HepG2 (cell line): ENCODE results near the gene VPS13D. TPM values are rescaled to one million over a fixed set of nuclear protein-coding genes. Genes with fewer than 3 reads are reported as not detected.

ENCODE experiments used
- CBFB ChIP-seq: sonication (generic); formaldehyde crosslinking; IDR thresholded peaks from 2 replicates; pipeline ENCODE4 v1.4.0; 2020; ENCODE audit warnings: missing genetic modification reagents
- FOXJ3 ChIP-seq: sonication (generic); formaldehyde crosslinking; IDR thresholded peaks from 2 replicates; pipeline ENCODE4 v1.4.0; 2020; ENCODE audit warnings: missing genetic modification reagents, mild to moderate bottlenecking, borderline replicate concordance
- KDM5B ChIP-seq: sonication (generic); formaldehyde crosslinking; IDR thresholded peaks from 2 replicates; pipeline ENCODE4 v1.4.0; 2020; ENCODE audit warnings: missing genetic modification reagents, mild to moderate bottlenecking, borderline replicate concordance
- SALL2 ChIP-seq: sonication (generic); formaldehyde crosslinking; IDR thresholded peaks from 2 replicates; pipeline ENCODE4 v1.8.1; 2023; ENCODE audit warnings: mild to moderate bottlenecking, missing genetic modification reagents, inconsistent platforms
- SIN3B ChIP-seq: fragments of 150-350 bp; IDR thresholded peaks from 2 replicates; pipeline ENCODE4 v1.6.1; 2014; ENCODE audit warnings: low read length
- ZNF34 ChIP-seq: sonication (generic); formaldehyde crosslinking; IDR thresholded peaks from 2 replicates; pipeline ENCODE4 v1.4.0; 2020; ENCODE audit warnings: mild to moderate bottlenecking, missing genetic modification reagents, borderline replicate concordance
- ZNF546 ChIP-seq: sonication (generic); formaldehyde crosslinking; conservative IDR thresholded peaks from 2 replicates; pipeline ENCODE4 v1.8.1; 2023; ENCODE audit warnings: mild to moderate bottlenecking, missing genetic modification reagents
- ZNF605 ChIP-seq: sonication (generic); formaldehyde crosslinking; IDR thresholded peaks from 2 replicates; pipeline ENCODE4 v1.8.0; 2022; ENCODE audit warnings: mild to moderate bottlenecking, missing genetic modification reagents
- ZSCAN12 ChIP-seq: sonication (generic); formaldehyde crosslinking; IDR thresholded peaks from 2 replicates; pipeline ENCODE4 v1.9.0; 2021; ENCODE audit warnings: mild to moderate bottlenecking, missing genetic modification reagents
- ZSCAN20 ChIP-seq: sonication (generic); formaldehyde crosslinking; IDR thresholded peaks from 2 replicates; pipeline ENCODE4 v1.4.0; 2020; ENCODE audit warnings: missing genetic modification reagents, mild to moderate bottlenecking, borderline replicate concordance
- polyA plus RNA-seq, 8 experiments: library from polyadenylated mRNA; depleted of rRNA in 3 of 8; stranded (reverse) in 7 of 8; unstranded in 1 of 8; fragments of >200 nt; fragmentation: Illumina TruSeq in 4 of 8; extraction: Trizol in 4 of 8; gene quantifications; 2 replicates each; pipeline versions ENCODE4 v1.2.1 to v1.2.3, GENCODE V29; 2011 to 2016; ENCODE audit warnings: low read depth in 4 of 8, missing spikeins in 1 of 8, mixed read lengths in 1 of 8; ENCODE audit not compliant: insufficient read depth in 1 of 8
- total RNA-seq, 5 experiments: library from RNA; depleted of rRNA; stranded (reverse); fragments of >200 nt; fragmentation: Illumina TruSeq; extraction: Trizol; gene quantifications; 2 replicates each; pipeline ENCODE4 v1.2.3, GENCODE V29; 2016; ENCODE audit warnings: low read depth in 1 of 5
- TF ChIP-seq, protein P1 (sequence below): sonication (generic); formaldehyde crosslinking; conservative IDR thresholded peaks from 2 replicates; pipeline ENCODE4 v1.4.0; 2020; ENCODE audit warnings: mild to moderate bottlenecking, missing genetic modification reagents, moderate library complexity
- TF ChIP-seq, protein P2 (sequence below): sonication (generic); formaldehyde crosslinking; conservative IDR thresholded peaks from 2 replicates; pipeline ENCODE4 v1.4.0; 2020; ENCODE audit warnings: missing genetic modification reagents
- TF ChIP-seq, protein P3 (sequence below): sonication (generic); formaldehyde crosslinking; IDR thresholded peaks from 2 replicates; pipeline ENCODE4 v1.4.0; 2020; ENCODE audit warnings: missing genetic modification reagents
- TF ChIP-seq, protein P4 (sequence below): sonication (generic); formaldehyde crosslinking; IDR thresholded peaks from 2 replicates; pipeline ENCODE4 v1.5.0; 2020; ENCODE audit warnings: mild to moderate bottlenecking, missing genetic modification reagents, borderline replicate concordance
- TF ChIP-seq, protein P5 (sequence below): sonication (generic); formaldehyde crosslinking; IDR thresholded peaks from 2 replicates; pipeline ENCODE4 v1.4.0; 2020; ENCODE audit warnings: mild to moderate bottlenecking, low read depth, missing genetic modification reagents

Gene VPS13D
- total and polyA plus RNA-seq, 2 of the 13 experiments (the other 11 are each of a cell fraction or from before 2014, with no cell fraction given): 8.6 to 13.9 TPM

DNA sequence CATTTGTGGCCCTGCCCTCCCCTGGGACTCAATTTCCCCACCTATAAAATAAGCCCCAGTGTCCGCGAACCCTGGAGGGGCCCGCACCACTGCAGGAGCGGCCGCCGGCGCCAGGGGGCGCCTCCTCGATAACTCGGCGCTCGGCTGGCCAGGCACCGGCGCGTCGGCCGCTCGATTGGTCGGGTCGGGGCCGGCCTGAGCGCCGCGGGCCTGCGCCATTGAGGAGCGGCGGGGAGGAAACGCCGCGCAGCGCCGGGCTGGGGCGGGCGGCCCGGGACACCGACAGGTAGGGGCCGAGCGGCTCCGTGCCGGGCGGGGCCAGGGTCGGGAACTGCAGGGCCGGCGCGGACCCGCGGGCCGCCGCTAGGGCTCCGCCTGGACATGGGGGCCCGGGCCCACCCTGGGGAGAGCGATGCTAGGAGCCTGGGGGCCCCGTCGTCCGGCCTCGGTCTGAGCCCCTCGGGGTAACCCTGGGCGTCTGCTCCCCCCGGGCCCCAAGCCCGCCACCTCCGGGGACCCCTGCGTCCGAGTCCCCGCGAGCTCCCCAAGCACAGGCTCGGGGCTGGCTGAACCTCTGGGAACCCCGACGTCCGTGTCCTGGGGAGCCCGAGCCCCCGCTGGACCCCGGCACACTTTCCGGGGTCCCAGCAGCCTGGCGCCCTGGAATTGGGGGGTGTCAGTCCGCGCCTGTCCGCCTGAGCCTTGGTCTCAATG, at the start of gene VPS13D (continued):
- TF ChIP-seq, protein P1, sequence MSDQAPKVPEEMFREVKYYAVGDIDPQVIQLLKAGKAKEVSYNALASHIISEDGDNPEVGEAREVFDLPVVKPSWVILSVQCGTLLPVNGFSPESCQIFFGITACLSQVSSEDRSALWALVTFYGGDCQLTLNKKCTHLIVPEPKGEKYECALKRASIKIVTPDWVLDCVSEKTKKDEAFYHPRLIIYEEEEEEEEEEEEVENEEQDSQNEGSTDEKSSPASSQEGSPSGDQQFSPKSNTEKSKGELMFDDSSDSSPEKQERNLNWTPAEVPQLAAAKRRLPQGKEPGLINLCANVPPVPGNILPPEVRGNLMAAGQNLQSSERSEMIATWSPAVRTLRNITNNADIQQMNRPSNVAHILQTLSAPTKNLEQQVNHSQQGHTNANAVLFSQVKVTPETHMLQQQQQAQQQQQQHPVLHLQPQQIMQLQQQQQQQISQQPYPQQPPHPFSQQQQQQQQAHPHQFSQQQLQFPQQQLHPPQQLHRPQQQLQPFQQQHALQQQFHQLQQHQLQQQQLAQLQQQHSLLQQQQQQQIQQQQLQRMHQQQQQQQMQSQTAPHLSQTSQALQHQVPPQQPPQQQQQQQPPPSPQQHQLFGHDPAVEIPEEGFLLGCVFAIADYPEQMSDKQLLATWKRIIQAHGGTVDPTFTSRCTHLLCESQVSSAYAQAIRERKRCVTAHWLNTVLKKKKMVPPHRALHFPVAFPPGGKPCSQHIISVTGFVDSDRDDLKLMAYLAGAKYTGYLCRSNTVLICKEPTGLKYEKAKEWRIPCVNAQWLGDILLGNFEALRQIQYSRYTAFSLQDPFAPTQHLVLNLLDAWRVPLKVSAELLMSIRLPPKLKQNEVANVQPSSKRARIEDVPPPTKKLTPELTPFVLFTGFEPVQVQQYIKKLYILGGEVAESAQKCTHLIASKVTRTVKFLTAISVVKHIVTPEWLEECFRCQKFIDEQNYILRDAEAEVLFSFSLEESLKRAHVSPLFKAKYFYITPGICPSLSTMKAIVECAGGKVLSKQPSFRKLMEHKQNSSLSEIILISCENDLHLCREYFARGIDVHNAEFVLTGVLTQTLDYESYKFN: 0 out of 2 replicates have a peak, but pooled peaks have one; percentile 22
- TF ChIP-seq ZNF605 (CRISPR knock-in tag): no peak
- TF ChIP-seq ZNF546 (CRISPR knock-in tag): 0 out of 2 replicates have a peak, but pooled peaks have one; percentile 34
- TF ChIP-seq ZSCAN12 (CRISPR knock-in tag): 0 out of 2 replicates have a peak, but pooled peaks have one; percentile 13
- TF ChIP-seq, protein P2, sequence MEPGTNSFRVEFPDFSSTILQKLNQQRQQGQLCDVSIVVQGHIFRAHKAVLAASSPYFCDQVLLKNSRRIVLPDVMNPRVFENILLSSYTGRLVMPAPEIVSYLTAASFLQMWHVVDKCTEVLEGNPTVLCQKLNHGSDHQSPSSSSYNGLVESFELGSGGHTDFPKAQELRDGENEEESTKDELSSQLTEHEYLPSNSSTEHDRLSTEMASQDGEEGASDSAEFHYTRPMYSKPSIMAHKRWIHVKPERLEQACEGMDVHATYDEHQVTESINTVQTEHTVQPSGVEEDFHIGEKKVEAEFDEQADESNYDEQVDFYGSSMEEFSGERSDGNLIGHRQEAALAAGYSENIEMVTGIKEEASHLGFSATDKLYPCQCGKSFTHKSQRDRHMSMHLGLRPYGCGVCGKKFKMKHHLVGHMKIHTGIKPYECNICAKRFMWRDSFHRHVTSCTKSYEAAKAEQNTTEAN: peak; percentile 52; the same call in 1 of the 2 replicates
- TF ChIP-seq, protein P3, sequence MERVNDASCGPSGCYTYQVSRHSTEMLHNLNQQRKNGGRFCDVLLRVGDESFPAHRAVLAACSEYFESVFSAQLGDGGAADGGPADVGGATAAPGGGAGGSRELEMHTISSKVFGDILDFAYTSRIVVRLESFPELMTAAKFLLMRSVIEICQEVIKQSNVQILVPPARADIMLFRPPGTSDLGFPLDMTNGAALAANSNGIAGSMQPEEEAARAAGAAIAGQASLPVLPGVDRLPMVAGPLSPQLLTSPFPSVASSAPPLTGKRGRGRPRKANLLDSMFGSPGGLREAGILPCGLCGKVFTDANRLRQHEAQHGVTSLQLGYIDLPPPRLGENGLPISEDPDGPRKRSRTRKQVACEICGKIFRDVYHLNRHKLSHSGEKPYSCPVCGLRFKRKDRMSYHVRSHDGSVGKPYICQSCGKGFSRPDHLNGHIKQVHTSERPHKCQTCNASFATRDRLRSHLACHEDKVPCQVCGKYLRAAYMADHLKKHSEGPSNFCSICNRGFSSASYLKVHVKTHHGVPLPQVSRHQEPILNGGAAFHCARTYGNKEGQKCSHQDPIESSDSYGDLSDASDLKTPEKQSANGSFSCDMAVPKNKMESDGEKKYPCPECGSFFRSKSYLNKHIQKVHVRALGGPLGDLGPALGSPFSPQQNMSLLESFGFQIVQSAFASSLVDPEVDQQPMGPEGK (CRISPR knock-in tag): 0 out of 2 replicates have a peak, but pooled peaks have one; percentile 40
- no peak for TF ChIP-seq CBFB (CRISPR knock-in tag)
- TF ChIP-seq, protein P4, sequence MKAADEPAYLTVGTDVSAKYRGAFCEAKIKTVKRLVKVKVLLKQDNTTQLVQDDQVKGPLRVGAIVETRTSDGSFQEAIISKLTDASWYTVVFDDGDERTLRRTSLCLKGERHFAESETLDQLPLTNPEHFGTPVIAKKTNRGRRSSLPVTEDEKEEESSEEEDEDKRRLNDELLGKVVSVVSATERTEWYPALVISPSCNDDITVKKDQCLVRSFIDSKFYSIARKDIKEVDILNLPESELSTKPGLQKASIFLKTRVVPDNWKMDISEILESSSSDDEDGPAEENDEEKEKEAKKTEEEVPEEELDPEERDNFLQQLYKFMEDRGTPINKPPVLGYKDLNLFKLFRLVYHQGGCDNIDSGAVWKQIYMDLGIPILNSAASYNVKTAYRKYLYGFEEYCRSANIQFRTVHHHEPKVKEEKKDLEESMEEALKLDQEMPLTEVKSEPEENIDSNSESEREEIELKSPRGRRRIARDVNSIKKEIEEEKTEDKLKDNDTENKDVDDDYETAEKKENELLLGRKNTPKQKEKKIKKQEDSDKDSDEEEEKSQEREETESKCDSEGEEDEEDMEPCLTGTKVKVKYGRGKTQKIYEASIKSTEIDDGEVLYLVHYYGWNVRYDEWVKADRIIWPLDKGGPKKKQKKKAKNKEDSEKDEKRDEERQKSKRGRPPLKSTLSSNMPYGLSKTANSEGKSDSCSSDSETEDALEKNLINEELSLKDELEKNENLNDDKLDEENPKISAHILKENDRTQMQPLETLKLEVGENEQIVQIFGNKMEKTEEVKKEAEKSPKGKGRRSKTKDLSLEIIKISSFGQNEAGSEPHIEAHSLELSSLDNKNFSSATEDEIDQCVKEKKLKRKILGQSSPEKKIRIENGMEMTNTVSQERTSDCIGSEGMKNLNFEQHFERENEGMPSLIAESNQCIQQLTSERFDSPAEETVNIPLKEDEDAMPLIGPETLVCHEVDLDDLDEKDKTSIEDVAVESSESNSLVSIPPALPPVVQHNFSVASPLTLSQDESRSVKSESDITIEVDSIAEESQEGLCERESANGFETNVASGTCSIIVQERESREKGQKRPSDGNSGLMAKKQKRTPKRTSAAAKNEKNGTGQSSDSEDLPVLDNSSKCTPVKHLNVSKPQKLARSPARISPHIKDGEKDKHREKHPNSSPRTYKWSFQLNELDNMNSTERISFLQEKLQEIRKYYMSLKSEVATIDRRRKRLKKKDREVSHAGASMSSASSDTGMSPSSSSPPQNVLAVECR: peak; percentile 66; the same call in 1 of the 2 replicates
- TF ChIP-seq KDM5B (CRISPR knock-in tag): peak; percentile 40; the same call in 1 of the 2 replicates
- TF ChIP-seq SIN3B: 0 out of 2 replicates have a peak, but pooled peaks have one; percentile 43
- TF ChIP-seq FOXJ3 (CRISPR knock-in tag): no peak
- TF ChIP-seq, protein P5, sequence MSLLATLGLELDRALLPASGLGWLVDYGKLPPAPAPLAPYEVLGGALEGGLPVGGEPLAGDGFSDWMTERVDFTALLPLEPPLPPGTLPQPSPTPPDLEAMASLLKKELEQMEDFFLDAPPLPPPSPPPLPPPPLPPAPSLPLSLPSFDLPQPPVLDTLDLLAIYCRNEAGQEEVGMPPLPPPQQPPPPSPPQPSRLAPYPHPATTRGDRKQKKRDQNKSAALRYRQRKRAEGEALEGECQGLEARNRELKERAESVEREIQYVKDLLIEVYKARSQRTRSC (CRISPR knock-in tag): no peak
- TF ChIP-seq ZSCAN20 (CRISPR knock-in tag): peak; percentile 72; the same call in 1 of the 2 replicates
- 0 out of 2 replicates have a peak, but pooled peaks have one; percentile 46 for TF ChIP-seq SALL2 (CRISPR knock-in tag)
- 0 out of 2 replicates have a peak, but pooled peaks have one; percentile 43 for TF ChIP-seq ZNF34 (CRISPR knock-in tag)
